Astrocyte of the spinal cord (primary cell): ENCODE results near the gene FZD1.
A peak's percentile ranks its signal among the peaks of the same experiment; 100 is the strongest.

Experiments
- DNase-seq: peaks from one replicate; pipeline ENCODE4 v3.0.0; 2011; ENCODE audit warnings: low read depth, low spot score
- H3K4me3 ChIP-seq: 2 replicates; pipeline ENCODE4 v1.5.1; 2011; ENCODE audit warnings: low read depth, mild to moderate bottlenecking, low read length, moderate library complexity
- CTCF ChIP-seq: IDR thresholded peaks from 2 replicates; pipeline ENCODE4 v1.5.1; 2012; ENCODE audit warnings: low read depth, mild to moderate bottlenecking, low read length, inconsistent platforms
- in situ Hi-C: cut with HindIII; loops from 2 replicates; pipeline ENCODE4 v1.10.0; 2017; ENCODE audit warnings: low sequenced_read_pairs

FZD1 gene

GRCh38 chr7:91233212-91233611 is 31.0 kb upstream of the FZD1 start:
- no peak for DNase-seq
- no peak for TF ChIP-seq CTCF
- in situ Hi-C loops, result no loop called here

GRCh38 chr7:91235211-91235832 is 28.9 kb upstream of the FZD1 start:
- DNase-seq, result no peak
- in situ Hi-C loops, result no loop called here
- TF ChIP-seq CTCF, result no peak
- no peak overlapping the region for H3K4me3 ChIP-seq

More at GRCh38 chr7:91233212-91233611, 31.0 kb upstream of the FZD1 start:
- H3K4me3 ChIP-seq, result no peak overlapping the region

- no peak for TF ChIP-seq CTCF
- H3K4me3 ChIP-seq, result no peak overlapping the region
- peak; percentile 87 for DNase-seq
- in situ Hi-C loops, result no loop called here
Observed at GRCh38 chr7:91239171-91239604, 25.0 kb upstream of the FZD1 start.

GRCh38 chr7:91239772-91240171 is 24.5 kb upstream of the FZD1 start:
- in situ Hi-C loops, result no loop called here
- no peak for TF ChIP-seq CTCF
- DNase-seq, result no peak
- no peak overlapping the region for H3K4me3 ChIP-seq

GRCh38 chr7:91240376-91240941 is 23.8 kb upstream of the FZD1 start:
- no peak for TF ChIP-seq CTCF
- peak; percentile 35 for DNase-seq
- no peak overlapping the region for H3K4me3 ChIP-seq
- in situ Hi-C loops, result no loop called here

- no peak for TF ChIP-seq CTCF
- no peak overlapping the region for H3K4me3 ChIP-seq
- DNase-seq, result peak; percentile 52
- in situ Hi-C loops, result no loop called here
Observed at GRCh38 chr7:91242097-91242844, 22.0 kb upstream of the FZD1 start.
